VCaP (cell line): ENCODE results near the gene ZFHX3.

Experiments used
- H3K27ac ChIP-seq: fragments of 450-650 bp; 2 replicates; pipeline ENCODE4 v1.5.1; 2017
- TF ChIP-seq, protein P1 (sequence below): fragments of 450-650 bp; conservative IDR thresholded peaks from 2 replicates; pipeline ENCODE4 v1.5.1; 2017; ENCODE audit warnings: mild to moderate bottlenecking, moderate library complexity

Gene ZFHX3

DNA sequence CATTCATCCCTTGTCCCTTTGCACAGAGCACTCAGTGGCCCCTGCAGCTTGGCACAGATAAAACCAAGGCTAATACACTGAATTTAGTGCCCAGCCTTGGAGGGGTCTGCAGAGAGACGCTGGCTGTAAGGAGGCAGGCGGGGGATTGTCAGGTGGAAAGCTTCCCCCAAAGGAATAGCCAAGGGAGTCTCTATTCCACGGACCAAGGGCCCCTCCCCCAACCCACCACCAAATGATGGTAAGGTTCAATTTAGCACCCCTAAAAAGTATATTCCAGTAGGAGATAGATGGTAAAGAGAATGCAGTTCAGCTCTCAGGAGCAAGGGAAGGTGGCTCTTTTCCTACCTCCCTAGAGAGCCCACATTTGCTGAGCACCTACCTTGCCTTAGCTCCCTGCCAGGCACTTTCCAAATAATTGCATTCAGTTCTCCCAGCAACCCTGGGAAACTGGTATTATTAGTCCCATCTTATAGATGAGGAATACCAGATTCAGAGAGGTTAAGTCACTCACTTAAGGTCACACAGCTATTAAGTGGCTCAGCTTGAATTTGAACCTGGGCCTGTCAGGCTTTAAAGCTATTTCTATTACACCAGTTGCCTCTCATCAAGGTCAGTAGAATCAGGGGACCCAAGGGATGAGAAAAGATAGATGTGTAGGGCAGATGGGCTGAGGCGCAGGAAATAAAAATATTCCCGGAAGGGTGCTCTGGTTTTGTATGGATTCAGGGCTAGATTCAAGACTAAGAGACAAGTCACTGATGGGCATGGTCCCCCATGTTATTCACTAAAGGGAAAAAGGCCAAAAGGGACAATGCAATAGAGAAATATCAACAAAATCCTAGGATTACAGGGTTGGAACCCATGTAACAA lies 20.0 kb upstream of the ZFHX3 start:
- TF ChIP-seq, protein P1, sequence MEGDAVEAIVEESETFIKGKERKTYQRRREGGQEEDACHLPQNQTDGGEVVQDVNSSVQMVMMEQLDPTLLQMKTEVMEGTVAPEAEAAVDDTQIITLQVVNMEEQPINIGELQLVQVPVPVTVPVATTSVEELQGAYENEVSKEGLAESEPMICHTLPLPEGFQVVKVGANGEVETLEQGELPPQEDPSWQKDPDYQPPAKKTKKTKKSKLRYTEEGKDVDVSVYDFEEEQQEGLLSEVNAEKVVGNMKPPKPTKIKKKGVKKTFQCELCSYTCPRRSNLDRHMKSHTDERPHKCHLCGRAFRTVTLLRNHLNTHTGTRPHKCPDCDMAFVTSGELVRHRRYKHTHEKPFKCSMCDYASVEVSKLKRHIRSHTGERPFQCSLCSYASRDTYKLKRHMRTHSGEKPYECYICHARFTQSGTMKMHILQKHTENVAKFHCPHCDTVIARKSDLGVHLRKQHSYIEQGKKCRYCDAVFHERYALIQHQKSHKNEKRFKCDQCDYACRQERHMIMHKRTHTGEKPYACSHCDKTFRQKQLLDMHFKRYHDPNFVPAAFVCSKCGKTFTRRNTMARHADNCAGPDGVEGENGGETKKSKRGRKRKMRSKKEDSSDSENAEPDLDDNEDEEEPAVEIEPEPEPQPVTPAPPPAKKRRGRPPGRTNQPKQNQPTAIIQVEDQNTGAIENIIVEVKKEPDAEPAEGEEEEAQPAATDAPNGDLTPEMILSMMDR, result no peak
- H3K27ac ChIP-seq, result no peak overlapping the region

DNA sequence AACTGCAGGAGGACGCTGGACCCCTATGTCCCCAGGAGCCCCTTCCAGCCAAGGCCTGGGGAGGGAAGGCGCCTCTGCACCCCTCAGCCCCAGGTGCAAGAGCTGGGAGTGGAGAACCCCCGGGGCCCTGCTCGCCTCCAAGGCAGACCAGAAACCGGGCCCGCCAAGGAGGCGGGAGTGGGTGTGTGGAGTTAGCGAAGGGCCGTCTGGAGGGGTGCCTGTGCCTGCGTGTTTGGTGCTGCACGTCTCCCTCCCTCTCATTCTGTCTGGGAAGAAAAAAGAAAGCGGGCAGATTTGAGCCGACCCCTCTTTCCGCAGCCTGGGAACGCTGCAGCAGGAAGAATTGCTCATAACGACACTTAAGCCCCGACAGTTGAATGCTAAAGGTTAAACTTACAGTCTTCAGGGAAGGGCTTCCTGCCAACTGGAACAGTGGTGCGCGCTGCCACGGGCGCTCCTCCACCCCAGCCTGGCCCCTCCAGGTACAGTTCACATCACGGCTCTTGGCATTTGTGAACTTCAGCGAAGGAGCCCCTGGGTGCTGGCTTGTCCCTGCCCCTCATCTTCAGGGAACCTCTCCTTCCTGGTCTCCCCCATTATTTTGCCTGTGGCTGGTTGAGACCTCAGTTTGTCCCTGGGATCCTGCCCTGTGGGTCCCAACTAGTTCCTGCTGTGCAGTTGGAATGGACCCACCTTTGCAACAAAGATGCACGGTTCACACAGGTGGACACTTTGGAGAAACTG lies 19.2 kb upstream of the ZFHX3 start:
- no peak overlapping the region for H3K27ac ChIP-seq
- TF ChIP-seq, protein P1, result no peak

DNA sequence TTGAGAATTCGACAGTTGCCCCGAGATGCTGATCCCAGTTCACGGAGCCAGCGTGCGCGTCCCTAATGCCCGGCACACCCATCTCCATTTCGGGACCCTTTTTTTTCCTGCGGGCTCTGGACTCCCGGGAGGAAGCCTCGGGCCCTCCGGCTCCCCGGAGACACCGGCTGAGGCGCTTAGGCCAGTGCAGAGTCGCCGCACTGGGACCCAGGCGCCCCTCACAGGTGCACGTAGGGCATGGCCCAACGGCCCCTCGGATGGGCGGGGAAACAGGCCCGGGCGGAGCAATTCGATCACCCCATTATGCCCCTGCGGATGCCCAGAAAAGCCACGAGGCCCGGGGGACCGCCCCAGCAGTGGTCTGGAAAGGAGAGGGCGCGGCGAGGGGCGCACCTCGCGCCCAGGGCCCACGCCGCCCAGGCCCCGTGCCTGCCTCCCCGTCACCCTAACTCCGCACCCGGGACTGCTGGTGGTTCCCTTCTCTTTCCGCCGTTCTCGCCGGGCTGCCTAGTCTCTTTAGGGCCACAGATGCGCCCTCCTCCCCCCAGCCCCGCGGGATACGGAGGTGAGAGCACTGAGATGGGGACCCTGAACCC lies 18.5 kb upstream of the ZFHX3 start:
- TF ChIP-seq, protein P1, result no peak

DNA sequence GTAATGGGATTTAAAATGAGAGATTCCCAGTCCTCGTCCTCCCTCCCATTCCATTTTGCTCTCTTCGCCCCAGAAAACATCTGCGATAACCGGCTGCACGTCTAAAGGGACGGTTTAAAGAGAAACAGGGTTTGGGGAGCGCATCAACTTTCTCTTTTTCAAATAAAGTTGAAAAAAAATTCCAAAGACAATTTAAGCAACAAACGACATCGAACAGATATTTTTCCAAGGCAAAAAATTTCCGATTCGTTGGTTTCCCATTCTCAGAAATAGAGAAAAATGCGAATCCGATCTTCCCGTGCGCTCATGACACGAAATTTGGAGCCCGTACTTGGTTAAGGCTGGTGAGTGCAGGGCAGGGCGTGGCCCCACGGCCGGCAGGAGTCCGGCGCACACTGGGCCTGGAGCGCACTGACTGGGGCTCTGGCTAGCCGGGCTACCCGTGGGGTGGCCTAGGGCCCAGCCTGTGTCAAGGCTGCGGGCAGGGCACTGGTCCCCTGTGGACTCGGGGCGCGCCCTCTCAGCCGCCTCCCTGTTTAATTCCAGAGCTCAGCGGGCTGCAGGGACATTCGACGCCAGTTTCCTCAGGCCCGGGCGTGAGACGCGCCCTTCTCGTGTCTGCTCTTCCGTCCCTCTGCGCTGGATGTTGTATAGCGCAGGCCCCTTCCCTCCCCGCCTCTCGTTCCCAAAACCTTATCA lies 17.9 kb upstream of the ZFHX3 start:
- TF ChIP-seq, protein P1, result no peak
- no peak overlapping the region for H3K27ac ChIP-seq

More for the DNA sequence above, 18.5 kb upstream of the ZFHX3 start:
- no peak overlapping the region for H3K27ac ChIP-seq

DNA sequence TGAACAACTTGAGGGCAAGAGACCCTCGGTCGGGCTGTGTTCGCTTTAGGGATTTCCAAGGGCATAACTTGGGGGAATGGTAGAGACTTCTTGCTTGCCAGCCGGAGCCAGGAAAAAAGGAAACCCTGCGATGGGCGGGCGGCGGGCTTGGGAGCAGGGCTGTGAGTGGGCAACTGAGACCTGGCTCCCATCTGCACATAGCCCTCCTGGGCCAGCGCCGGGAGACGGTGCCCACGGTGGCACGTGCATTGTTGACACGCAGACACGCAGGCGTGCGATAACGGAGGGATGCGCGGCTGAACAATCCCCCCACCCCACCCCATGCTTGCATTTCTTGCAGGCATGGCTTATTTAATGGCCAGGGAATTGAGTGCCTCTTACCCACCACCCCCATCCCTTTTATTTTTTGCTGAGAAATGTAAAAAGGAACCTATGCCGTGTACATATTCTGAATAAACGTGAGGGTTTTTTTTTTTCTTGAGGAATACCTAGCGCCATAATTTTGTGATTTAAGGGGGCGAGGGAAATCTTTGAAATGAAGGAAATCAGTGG lies 17.1 kb upstream of the ZFHX3 start:
- H3K27ac ChIP-seq, result no peak overlapping the region
- TF ChIP-seq, protein P1, result no peak

DNA sequence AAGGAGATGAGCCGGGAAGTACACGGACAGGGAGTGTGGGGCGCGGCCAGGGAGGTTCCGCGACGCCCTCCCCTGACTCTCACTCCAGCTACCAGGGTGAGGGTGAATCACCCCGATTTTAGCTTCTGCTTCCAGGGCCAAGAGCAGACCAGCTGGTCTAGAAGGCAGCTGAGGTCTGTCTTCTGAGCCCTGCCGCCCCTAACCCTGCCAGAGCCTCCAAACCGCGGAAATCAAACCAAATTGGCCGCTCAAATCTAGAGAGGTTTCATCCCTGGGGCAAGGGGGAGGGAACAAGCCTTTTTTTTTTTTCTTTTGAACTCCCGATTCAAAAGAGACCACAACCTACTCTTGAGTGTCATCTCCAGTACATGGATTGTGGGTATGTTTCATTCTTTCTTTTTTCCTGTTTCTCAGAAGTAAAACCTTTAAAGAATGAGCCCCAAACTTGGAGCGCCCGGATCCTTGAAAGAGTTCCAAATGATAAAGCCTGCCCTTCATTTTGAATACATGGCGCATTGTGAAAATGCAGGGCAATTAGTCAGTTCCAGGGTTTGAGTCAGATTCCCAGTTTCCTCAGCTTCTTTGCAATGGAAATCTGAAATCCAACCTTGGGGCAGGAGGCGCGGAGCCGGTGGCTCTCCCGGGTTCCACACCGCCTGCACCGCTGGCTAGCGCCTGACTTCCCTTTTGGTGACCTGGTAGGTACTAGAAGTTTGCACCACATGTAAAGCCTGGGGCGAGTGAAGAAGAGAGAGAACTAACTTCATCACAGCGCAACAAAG lies 16.5 kb upstream of the ZFHX3 start:
- no peak overlapping the region for H3K27ac ChIP-seq
- TF ChIP-seq, protein P1, result no peak
